NOMO-1 treated with dmso at 0.1 percent for 144 hours (cell line): ENCODE results near the gene LY6G5C.

Source experiments
- DNase-seq: peaks from one replicate; lab custom pipeline; 2025; ENCODE audit not compliant: unreplicated experiment; lab: John Stamatoyannopoulos, UW

LY6G5C gene

GRCh38 chr6:31680226-31681134 is at the start of gene LY6G5C:
TSS of gene LY6G5C (minus strand) at chr6:31681067. CDS start at chr6:31680373, 694 bp downstream.
- DNase-seq: peak; percentile 55

- DNase-seq: peak; percentile 33
Observed at GRCh38 chr6:31729979-31730630, 49.2 kb upstream of the LY6G5C start.

GRCh38 chr6:31729515-31729978 is 48.7 kb upstream of the LY6G5C start:
- DNase-seq: peak; percentile 64

- DNase-seq: no peak
Observed at GRCh38 chr6:31728767-31729514, 48.1 kb upstream of the LY6G5C start, which contains the start of gene DDAH2. TSS of gene DDAH2 (minus strand) at chr6:31729299. CDS start at chr6:31729161, 138 bp downstream.

GRCh38 chr6:31727717-31728671 is 47.1 kb upstream of the LY6G5C start:
- peak; percentile 69 for DNase-seq

- DNase-seq: no peak
Observed at GRCh38 chr6:31727034-31727716, 46.3 kb upstream of the LY6G5C start.

- no peak for DNase-seq
Observed at GRCh38 chr6:31725502-31726350, 44.9 kb upstream of the LY6G5C start.

GRCh38 chr6:31723980-31724691 is 43.3 kb upstream of the LY6G5C start:
- DNase-seq: no peak

- no peak for DNase-seq
Observed at GRCh38 chr6:31723245-31723979, 42.5 kb upstream of the LY6G5C start, which contains the start of gene MPIG6B. TSS of gene MPIG6B (plus strand) at chr6:31723373. CDS start at chr6:31723384, 11 bp downstream.

GRCh38 chr6:31722173-31722572 is 41.3 kb upstream of the LY6G5C start:
- no peak for DNase-seq

GRCh38 chr6:31721351-31722020 is 40.6 kb upstream of the LY6G5C start, which contains the start of gene LY6G6C:
TSS of gene LY6G6C (minus strand) at chr6:31721746. CDS start at chr6:31721679, 67 bp downstream.
- no peak for DNase-seq

GRCh38 chr6:31720196-31720770 is 39.4 kb upstream of the LY6G5C start:
- no peak for DNase-seq

- DNase-seq: no peak
Observed at GRCh38 chr6:31719001-31719400, 38.1 kb upstream of the LY6G5C start.

GRCh38 chr6:31718265-31718664 is 37.4 kb upstream of the LY6G5C start:
- no peak for DNase-seq

GRCh38 chr6:31717499-31718222 is 36.8 kb upstream of the LY6G5C start:
- no peak for DNase-seq
